Activated CD4-positive, CD25-positive, alpha-beta regulatory T cell treated with anti-CD3 and anti-CD28 coated beads, Interleukin-2, amount 50 U/mL, for 16 hours (primary cell): ENCODE results near the gene MACROD1.

ENCODE experiments used
- DNase-seq: peaks from one replicate; pipeline ENCODE4 v3.0.0-alpha.2; 2020; ENCODE audit warnings: low read depth, low spot score

Gene MACROD1

DNA sequence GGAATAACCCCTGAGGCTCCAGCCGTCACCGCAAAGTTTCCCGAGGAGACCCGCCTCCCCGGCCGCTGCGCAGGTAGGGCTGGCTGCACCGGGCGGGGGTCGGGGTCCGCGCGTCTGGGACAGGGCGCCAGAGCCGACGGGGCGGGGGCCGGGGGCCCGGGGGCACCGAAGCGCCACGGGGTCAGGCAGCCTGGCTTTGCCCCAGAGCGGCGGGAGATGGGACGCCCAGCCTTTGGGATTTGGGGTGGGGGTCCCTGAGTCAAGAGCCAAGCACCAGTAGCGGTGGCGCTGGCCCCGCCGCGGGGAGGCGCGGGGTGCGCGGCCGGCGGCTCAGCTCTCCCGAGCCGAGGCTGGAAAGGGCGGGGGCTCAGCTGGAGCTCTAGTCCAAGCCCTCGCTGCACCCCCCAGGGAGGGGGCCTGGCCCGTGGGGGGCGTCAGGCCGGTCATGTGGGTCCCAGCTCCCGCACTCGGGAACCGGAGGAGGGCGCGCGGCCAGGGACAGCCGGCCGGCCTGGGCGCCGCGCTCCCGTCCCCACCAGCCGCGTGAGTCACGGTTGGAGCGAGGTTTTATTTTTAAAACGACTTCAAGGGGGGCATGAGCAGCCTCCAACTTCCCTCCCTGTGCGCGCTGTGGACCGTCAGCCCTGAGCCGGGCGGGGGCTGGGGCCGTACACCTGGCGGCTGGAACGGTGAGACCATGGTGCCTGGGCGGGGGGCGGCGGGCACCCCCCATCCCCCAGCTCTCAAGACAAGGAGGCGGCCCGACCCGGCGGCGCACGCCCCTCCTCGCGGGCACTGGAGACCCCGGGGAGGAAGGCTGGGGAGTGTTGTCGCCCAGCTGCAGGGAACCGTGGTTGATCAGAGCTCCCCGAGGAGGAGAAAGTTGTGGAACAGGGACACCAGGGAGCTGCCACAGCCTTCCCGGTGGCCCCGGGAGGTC lies 129.6 kb downstream of the MACROD1 start:
- no peak for DNase-seq

- no peak for DNase-seq
Measured at GRCh38 chr11:64035576-64035975, 130.3 kb downstream of the MACROD1 start, which contains the start of gene FLRT1. TSS of gene FLRT1 (plus strand) at chr11:64035931. CDS start at chr11:64116268, 80,337 bp downstream.

DNA sequence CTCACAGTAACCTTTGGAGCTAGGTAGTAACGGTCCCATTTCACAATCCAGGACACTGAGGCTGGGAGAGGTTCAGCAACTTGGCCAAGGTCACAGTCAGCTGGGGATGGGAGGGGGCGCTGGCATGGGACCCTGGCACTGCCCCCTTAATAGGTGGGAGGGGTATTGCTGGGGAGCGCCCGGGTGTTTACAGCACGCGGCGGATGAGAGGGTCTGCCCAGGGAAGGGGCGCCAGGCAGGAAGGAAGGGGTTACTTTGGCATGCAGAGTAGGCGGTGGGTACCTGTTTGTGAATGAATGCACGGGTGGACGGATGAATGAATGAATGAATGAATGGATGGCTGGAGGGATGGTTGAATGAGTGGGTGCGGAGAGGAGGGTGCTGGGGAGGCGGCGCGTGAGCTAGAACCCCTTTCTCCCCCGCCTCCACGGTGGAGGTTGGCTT lies 130.8 kb downstream of the MACROD1 start:
- DNase-seq: no peak

DNA sequence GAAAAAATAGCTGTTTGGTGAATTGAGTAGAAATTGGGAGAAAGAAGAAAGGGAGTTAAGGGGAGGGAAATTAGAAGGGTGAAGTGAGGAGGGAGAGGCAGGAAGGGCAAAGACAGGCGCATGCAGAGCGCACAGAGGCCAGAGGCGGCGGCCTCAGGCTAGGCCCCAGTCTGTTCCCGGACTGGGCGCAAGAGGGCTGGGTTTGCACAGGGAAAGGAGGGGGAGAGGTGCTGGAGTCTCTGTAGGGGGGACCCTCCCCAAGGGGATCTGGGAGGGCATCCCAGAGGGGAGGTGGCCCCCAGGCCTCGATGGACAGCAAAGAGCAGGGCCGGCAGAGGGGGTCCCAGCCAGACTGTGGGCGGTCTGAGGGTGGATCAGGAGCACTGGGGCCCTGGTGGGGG lies 131.5 kb downstream of the MACROD1 start:
- DNase-seq: no peak

GRCh38 chr11:64032050-64032449 lies 133.9 kb downstream of the MACROD1 start:
- no peak for DNase-seq

- no peak for DNase-seq
Measured at GRCh38 chr11:64031001-64031400, 134.9 kb downstream of the MACROD1 start.

DNA sequence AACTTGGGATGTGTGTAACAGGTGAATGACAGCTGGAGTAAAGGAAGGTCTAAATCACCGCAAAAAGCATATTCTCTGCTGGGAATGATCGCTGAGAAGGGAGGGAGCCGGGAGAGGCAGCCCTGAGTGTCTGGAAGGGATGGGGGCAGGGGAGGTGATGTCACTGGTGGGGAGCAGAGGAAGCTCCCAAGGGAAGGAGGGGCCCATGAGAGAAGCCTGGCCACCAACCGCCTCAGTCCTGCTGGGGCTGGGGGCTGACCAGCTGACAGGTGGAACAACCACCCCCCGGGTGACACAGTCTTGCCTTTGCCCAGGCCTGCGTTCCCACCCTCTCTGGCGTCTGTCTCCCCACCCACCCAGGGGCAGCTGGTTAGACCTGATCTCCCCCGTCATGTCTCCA lies 136.1 kb downstream of the MACROD1 start:
- DNase-seq: no peak

- DNase-seq: no peak
Measured at GRCh38 chr11:64028398-64029115, 137.4 kb downstream of the MACROD1 start.

GRCh38 chr11:64027651-64028397 lies 138.1 kb downstream of the MACROD1 start:
- DNase-seq: no peak

DNA sequence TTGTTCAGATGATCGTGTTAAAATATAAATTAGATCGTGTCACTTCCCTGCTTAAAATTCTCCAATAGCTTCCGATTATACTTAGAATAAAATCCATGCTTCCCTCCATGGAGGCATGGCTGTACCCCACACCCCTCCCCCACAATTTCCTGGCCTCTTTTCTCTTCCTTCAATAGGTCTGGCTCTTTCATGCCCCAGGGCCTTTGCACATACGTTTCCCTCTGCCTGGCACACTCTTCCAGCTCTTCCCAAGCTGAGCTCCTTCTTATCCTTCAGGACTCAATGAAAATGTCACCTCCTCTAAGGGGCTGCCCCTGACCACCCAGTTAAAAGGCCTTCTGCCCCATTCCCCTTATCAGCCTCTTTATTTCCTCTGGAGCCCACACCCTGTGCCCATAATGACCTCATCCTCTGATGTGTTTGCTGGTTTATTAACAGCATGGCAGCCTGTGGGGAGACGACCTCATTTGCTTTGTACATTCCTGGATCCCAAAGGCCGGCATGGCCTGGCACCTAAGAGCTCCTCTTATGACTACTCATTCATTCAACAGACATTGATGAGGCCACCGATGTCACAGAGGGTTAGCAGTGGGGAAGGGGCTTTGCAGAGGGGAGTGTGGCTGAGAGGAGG lies 139.2 kb downstream of the MACROD1 start:
- no peak for DNase-seq

DNA sequence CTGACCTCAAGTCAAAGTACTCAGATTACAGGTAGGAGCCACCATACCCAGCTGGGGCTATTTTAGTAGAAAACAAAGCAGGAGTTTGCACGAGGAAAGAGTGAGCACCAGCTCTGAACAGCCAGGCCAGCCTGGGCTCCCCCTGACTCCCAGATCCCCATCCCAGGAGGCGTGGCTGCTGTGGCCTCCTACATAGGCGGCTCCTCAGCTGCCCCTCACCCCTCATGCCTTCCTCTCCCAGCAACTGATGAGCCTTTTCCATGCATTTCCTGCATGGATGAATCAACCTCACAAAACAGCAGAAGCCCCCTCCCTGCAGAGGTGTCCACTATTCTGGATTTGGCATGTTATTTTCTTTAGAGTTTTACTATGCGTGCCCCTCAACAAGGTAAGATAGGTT lies 140.7 kb downstream of the MACROD1 start:
- no peak for DNase-seq

GRCh38 chr11:64023712-64024710 lies 141.9 kb downstream of the MACROD1 start:
- no peak for DNase-seq

DNA sequence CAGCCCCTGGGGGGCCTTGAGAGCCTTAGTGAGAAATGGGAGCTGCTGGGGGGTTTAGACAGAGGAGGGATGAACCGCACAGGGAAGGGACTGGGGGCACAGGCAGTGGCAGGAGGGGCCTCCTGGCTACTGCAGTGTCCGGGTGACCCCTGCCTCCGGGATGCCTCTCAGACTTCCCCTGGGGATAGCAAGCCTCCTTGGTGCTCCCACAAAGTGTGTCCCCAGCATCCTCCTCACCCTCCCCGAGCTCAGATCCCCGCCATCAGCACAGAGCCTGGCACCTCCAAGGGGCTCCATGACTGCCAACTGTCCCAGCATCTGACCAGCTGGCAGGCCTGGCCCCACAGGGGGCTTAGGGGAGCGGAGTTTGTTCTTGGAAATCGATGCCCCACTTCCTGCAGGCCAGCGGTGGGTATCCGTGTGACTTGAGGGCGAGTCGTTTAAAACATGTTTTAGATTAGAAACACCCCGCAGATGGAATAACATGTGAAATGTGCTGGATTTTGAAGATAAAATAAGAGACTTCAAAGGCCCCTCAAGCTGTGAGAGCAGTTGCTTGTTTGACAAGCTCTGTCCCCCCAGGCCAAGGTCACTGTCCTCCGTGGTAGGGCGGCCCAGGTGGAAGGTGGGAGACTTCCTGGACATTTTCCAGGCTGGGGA lies 143.7 kb downstream of the MACROD1 start:
- no peak for DNase-seq

- DNase-seq: no peak
Measured at GRCh38 chr11:64021757-64022093, 144.2 kb downstream of the MACROD1 start.

- DNase-seq: no peak
Measured at GRCh38 chr11:64020976-64021756, 144.7 kb downstream of the MACROD1 start.

DNA sequence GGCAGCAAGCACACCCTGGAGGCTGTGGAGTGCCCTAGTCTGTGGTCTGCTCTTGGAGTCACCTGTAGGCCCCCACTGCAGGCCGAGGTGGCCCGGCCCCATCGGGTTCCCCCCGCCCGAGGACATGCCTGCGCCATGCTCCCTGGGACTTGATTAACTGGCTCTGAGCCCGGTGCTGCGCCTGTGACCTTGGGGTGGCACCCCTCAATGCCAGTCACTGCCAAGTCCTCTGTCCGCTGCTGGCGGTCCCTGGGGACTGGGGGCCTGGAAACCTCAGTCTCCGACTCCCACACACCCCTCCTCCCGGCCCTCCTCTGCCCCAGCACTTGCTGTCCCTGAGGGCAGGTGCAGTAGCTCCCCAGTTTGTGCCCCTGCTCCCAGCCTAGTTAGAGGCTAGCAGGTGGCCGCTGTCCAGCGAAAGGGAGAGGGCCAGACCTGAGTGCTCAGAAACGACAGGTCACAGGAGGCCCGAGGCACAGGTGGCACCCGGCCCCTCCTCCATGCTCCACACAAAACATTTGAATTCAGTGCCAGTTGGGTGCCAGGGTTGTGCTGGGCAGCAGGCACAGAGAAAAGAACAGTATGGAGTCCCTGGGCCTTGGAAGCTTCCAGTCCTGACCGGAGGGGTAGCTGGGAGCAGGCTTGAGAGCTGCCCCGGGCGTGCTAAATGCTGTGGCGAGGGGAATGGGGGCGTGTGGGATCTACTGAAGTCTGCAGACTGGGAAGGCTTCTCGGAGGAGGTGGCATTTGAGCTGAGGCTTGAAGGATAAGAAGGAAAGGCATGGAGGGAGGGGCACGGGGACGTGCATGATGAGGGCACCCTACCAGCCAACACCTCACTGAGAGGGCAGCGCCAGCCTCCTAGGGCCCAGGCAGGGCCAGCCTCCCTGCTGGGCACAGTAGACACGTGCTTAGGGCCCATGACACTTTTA lies 146.5 kb downstream of the MACROD1 start:
- DNase-seq: no peak

GRCh38 chr11:64018310-64018709 lies 147.6 kb downstream of the MACROD1 start:
- no peak for DNase-seq

- DNase-seq: no peak
Measured at GRCh38 chr11:64017945-64018224, 148.0 kb downstream of the MACROD1 start.
